Right lung (tissue), 10 donors: ENCODE measurements around the gene L1TD1. TPM values are rescaled to one million over a fixed set of nuclear protein-coding genes. Genes with fewer than 3 reads are reported as not detected.
"Not testable (repeated sequence)": the region's sequence is repeated elsewhere in the genome, so short reads cannot be mapped to it uniquely, and the experiment has no call there.

Experiments
- DNase-seq, 2 donors: peaks; one replicate each; pipeline ENCODE4 v3.0.0-alpha.2; 2013
- long read RNA-seq, 8 donors: transcript quantifications; one replicate each; lab custom pipeline, GENCODE V29; 2026
- polyA plus RNA-seq, 5 donors: library from polyadenylated mRNA; unstranded; fragments of 120-200 nt; gene quantifications; one replicate each; pipeline versions ENCODE4 v1.2.1 to v1.2.3, GENCODE V29; 2013; ENCODE audit warnings: inconsistent platforms in 1 of 5, low replicate concordance in 1 of 5; ENCODE audit not compliant: insufficient read length in 5 of 5, insufficient read depth in 1 of 5

L1TD1 gene, protein sequence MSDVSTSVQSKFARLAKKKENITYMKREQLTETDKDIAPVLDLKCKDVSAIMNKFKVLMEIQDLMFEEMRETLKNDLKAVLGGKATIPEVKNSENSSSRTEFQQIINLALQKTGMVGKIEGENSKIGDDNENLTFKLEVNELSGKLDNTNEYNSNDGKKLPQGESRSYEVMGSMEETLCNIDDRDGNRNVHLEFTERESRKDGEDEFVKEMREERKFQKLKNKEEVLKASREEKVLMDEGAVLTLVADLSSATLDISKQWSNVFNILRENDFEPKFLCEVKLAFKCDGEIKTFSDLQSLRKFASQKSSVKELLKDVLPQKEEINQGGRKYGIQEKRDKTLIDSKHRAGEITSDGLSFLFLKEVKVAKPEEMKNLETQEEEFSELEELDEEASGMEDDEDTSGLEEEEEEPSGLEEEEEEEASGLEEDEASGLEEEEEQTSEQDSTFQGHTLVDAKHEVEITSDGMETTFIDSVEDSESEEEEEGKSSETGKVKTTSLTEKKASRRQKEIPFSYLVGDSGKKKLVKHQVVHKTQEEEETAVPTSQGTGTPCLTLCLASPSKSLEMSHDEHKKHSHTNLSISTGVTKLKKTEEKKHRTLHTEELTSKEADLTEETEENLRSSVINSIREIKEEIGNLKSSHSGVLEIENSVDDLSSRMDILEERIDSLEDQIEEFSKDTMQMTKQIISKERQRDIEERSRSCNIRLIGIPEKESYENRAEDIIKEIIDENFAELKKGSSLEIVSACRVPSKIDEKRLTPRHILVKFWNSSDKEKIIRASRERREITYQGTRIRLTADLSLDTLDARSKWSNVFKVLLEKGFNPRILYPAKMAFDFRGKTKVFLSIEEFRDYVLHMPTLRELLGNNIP
- polyA plus RNA-seq: 1 to 10 TPM; 5.2 to 9.1 (median 6.2) TPM
- long read RNA-seq, donor 1, partial matches to known transcripts: 0 of 2 reads
- long read RNA-seq, donor 1, other reads (novel, unspliced or antisense): 0 of 2 reads
- long read RNA-seq, donor 2: 0 reads
- long read RNA-seq, donor 3: 0 reads
- long read RNA-seq, donor 4, partial matches to known transcripts: 0 of 1 reads
- long read RNA-seq, donor 4, other reads (novel, unspliced or antisense): 0 of 1 reads
- long read RNA-seq, donor 5, partial matches to known transcripts: 0 of 1 reads
- long read RNA-seq, donor 5, other reads (novel, unspliced or antisense): 0 of 1 reads
- long read RNA-seq, donor 6, partial matches to known transcripts: 0 of 1 reads
- long read RNA-seq, donor 6, other reads (novel, unspliced or antisense): 0 of 1 reads
- long read RNA-seq, donor 7, partial matches to known transcripts: 0 of 2 reads
- long read RNA-seq, donor 7, other reads (novel, unspliced or antisense): 0 of 2 reads
- long read RNA-seq, donor 8: 0 reads

DNA sequence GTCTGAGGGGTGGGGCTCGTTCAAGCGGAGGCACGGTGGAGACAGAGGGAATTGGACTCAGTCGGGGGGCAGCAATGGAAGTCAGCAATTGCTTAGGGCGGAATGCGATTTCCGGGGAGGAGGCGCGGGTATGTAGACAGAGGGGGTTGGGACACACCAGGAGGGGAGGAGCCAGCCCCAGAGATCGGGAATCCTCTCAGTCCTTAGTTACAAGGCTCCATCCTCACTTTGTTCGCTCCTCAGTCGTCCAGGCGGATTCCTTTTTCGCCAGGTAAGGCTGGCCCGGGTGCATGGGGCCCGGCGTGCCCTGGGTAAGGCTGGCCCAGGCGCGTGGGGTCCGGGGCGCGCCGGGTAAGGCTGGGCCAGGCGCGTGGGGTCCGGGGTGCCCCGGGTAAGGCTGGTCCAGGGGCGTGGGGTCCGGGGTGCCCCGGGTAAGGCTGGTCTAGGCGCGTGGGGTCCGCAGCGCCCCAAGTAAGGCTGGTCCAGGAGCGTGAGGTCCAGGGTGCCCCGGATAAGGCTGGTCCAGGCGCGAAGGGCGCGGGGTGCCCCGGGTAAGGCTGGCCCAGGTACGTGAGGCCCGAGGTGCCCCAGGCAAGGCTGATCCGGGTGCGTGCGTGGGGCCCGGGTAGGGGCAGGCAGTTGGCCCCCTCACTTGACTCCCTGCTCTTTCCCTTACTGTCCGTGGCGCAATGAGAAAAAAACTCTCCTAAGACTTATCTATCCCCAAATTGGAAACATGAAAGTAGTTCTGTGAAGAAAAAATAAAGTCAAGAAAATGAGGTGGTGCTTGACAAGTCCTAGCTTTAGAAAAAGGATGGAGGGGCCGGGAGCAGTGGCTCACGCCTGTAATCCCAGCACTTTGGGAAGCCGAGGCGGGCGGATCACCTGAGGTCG, at the start of gene L1TD1:
Gene L1TD1 (plus strand): TSS at position 199 of the 894 bp plus-strand sequence. CDS start 11,780 bp downstream, outside the sequence.
- DNase-seq: peak; percentile 62 to 69

DNA sequence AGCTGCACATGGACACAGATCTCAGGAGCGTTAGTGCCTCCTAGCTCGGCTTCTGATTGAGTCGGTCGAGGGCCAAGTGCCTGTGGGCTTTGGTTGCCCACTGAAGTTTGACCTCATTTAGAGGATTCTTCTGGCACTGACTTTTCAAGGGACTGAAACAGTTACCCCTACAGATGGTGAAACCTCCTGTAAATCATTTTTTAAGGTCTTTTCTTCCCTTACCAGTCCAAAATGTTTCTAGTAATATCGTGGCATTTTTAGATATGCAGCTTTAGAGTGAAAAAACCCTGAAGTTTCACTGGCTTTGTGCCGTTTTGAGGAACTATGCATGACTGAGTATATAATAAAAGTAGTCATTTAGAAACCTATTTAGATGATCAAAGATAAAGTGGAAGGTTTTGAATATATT, 34.7 kb upstream of the L1TD1 start:
- no peak for DNase-seq

GRCh38 chr1:62161711-62162110, 32.9 kb upstream of the L1TD1 start:
- DNase-seq: no peak

DNA sequence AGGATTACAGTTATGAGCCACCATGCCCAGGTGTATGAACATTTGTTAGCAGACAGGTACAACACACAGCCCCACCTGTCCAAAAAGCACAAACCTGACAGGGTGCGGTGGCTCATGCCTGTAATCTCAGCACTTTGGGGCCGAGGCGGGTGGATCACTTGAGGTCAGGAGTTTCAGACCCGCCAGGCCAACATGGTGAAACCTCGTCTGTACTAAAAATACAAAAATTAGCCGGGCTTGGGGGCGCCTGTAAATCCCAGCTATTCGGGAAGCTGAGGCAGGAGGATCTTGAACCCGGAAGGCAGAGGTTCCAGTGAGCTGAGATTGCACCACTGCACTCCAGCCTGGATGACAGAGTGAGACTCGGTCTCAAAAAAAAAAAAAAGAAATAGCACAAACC, 24.3 kb upstream of the L1TD1 start:
- DNase-seq: not testable (repeated sequence)

DNA sequence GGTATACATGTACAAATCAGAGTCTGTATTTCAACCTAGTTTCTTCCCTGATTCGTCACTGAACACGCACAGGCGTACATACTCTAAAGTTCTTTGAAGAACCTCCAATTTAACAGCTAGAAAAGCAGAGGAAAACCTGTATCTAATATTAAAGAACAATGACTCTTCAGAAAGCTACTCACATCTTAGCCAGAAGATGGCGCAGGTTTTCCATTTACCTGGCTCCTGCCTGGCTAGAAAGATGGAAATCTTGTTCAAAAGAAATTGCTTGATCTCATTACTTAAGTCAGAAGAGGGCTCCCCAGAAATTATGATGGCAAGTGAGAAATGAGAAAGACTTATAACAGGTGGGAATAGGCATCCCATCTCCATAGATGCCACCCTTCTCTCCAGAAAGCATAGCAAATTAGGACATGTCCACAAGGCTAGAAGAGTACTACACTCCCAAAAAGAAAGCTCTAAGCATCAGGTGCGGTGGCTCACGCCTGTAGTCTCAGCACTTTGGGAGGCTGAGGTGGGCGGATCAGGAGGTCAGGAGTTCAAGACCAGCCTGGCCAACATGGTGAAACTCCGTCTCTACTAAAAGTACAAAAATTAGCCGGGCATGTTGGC, 19.0 kb upstream of the L1TD1 start:
- peak; percentile 46 to 55 for DNase-seq

- no peak for DNase-seq
Measured at GRCh38 chr1:62176597-62177312, 17.9 kb upstream of the L1TD1 start.

DNA sequence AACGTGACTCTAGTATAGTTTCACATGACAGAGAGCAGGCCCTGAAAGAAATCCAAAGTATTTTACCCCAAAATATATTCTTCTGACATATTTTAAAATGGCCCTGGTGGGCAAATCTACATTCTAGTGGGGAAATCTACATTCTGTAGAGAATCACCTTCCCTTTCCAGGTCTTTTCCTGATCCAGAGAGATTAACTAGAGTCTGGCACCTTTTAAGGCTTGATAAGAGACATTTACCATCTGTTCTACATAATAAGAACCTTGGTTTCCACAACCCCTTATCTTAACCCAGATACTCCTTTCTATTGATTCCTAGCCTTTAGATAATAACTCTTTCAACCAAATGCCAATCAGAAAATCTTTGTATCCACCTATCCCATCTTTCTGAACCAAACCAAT, 17.0 kb upstream of the L1TD1 start:
- DNase-seq: no peak

DNA sequence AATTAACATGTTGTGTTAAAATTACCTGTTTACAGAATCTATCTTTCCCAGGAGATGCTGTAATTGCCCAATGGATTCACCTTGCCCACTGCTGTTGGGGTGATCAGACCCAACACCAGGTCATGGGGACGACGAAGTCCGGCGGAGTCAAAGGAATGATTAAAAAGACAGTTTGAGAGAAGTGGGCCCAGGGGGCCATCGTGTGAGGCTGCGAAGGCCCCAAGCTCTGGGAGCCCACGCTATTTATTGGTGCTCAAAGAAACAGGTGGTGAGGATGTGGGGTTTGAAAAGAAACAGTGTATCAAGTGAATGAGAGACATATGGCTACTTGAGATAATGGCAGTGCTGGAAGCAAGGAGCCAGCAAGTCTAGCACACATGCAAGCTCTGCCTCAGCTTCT, 16.3 kb upstream of the L1TD1 start:
- no peak for DNase-seq

DNA sequence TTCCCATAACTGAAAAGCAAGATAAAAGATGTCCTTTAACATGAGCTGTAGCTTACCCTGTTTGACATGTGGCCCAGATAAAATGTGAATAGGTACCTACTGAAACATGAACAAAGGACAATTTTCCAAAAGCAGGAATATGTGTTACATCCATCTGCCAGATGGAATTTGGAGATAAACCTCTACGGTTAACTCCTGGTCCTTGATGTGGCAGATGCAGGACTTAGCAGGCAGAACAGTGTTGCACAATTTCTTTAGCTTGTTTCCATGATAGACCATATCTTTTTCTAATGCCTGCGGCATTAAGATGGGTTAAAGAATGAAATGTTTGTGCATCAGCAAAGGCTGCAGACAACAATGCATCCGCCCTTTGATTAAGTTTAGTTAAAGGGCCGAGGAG, 14.6 kb upstream of the L1TD1 start:
- DNase-seq: not testable (repeated sequence)

- peak in 1 of 2 donors; percentile 19 for DNase-seq
Measured at GRCh38 chr1:62180639-62181038, 14.0 kb upstream of the L1TD1 start.

DNA sequence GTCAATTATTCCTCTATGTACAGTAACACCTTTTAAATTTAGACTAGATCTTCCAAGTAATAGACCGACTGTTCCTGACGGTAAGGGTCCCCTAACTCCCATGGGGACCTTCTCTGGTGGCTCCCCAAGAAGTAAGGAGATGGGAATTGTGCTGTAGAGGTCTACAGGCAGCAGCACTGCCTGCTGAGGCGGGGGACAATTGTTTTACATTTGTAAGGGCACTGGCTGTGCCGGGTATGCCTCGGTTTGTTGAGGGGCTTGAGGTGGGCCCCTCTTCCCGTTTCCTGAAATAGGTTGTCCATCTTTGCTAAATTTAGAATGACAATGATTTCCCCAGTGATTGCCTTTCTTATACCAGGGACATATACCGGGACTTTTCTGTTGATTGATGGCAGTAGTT, 13.1 kb upstream of the L1TD1 start:
- no peak for DNase-seq

- not testable (repeated sequence) for DNase-seq
Measured at GRCh38 chr1:62182157-62182556, 12.5 kb upstream of the L1TD1 start.

- DNase-seq: not testable (repeated sequence)
Measured at GRCh38 chr1:62183164-62184020, 11.3 kb upstream of the L1TD1 start.

DNA sequence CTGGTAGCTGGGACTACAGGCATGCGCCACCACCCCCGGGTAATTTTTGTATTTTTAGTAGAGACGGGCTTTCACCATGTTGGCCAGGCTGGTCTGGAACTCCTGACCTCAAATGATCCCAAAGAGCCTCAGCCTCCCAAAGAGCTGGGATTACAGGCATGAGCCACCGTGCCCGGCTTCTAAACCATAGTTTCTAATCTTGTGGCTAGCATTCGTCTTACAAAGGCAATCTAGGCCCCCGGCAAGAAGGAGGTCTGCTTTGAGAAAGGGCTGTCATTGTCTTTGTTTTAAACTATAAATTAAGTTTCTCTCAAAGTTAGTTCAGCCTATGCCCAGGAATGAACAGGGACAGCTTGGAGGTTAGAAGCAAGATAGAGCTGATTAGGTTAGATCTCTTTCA, 10.3 kb upstream of the L1TD1 start:
- no peak for DNase-seq

GRCh38 chr1:62185233-62185632, 9.4 kb upstream of the L1TD1 start:
- DNase-seq: not testable (repeated sequence)

DNA sequence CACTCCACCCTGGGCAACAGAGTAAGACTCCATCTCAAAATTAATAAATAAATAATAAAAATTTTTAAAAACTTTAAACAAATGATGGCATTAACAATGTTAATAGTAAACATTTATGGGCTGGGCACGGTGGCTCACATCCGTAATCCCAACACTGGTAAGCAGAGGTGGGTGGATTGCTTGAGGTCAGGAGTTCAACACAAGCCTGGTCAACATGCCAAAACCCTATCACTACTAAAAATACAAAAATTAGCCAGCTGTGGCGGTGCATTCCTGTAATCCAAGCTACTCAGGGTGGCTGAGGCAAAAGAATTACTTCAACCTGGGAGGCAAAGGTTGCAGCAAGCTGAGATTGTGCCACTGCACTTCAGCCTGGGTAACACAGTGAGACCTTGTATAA, 9.0 kb upstream of the L1TD1 start:
- no peak for DNase-seq

DNA sequence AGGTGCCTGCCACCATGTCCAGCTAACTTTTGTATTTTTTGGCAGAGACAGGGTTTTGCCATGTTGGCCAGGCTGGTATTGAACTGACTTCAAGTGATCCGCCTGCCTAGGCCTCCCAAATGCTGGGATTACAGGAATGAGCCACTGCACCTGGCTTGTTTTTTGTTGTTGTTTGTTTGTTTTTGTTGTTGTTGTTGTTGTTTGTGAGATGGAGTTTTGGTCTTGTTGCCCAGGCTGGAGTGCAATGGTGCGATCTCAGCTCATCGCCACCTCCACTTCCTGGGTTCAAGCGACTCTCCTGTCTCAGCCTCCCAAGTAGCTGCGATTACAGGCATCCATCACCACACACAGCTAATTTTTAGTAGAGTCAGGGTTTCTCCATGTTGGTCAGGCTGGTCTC, 7.1 kb upstream of the L1TD1 start:
- no peak for DNase-seq

DNA sequence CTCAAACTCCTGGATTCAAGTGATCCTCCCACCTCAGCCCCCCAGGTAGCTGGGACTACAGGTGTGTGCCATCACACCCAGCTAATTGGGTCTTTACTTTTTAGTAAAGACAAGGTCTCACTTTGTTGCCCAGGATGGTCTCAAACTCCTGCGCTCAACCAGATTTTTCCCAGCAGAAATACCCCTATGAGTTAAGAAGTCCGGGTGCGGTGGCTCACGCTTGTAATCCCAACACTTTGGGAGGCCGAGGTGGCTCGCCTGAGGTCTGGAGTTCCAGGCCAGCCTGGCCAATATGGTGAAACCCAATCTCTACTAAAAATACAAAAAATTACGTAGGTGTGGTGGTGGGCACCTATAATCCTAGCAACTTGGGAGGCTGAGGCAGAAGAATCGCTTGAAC, 6.5 kb upstream of the L1TD1 start:
- no peak for DNase-seq
